ENCODE measurements around the gene TMED6.

The TMED6 gene

GRCh38 chr16:69316595-69317034, 35.0 kb downstream of the TMED6 start:
- H3K4me3 ChIP-seq (ENCODE audit: low read length) = no peak overlapping the region
- no peak for TF ChIP-seq CTCF (IDR thresholded peaks at IDR 0.05; ENCODE audit: low read depth, low read length)
- no peak for TF ChIP-seq EZH2phosphoT487 (IDR thresholded peaks at IDR 0.05; ENCODE audit: low read depth)
- H4K20me1 ChIP-seq (ENCODE audit: insufficient read depth, low read length) = peaks cover 9% of the 10 kb centered on the region
- H3K79me2 ChIP-seq (ENCODE audit: low read length) = peaks cover 39% of the 10 kb centered on the region
- H3K27ac ChIP-seq (ENCODE audit: low read length) = no peak overlapping the region
- no peak overlapping the region for H3K4me2 ChIP-seq (ENCODE audit: low read length)
- no peaks in the 10 kb centered on the region for H3K9me3 ChIP-seq (ENCODE audit: insufficient read depth, low read length)
- no peak overlapping the region for H3K9ac ChIP-seq (ENCODE audit: low read length)
- peaks cover 58% of the 10 kb centered on the region for H3K36me3 ChIP-seq (replicated peaks; ENCODE audit: low read depth, low read length)
- no peaks in the 10 kb centered on the region for H3K27me3 ChIP-seq (ENCODE audit: low read depth, low read length)
- no peak overlapping the region for H2AFZ ChIP-seq (ENCODE audit: low read depth, low read length)
- no peaks in the 10 kb centered on the region; the same call in 1 of the 2 replicates for H3K4me1 ChIP-seq (ENCODE audit: low read length)

- peaks cover 40% of the 10 kb centered on the region for H3K79me2 ChIP-seq (ENCODE audit: low read length)
- H3K27ac ChIP-seq (ENCODE audit: low read length) = no peak overlapping the region
- H3K4me3 ChIP-seq (ENCODE audit: low read length) = no peak overlapping the region
- H4K20me1 ChIP-seq (ENCODE audit: insufficient read depth, low read length) = peaks cover 6% of the 10 kb centered on the region
- no peak overlapping the region for H3K9ac ChIP-seq (ENCODE audit: low read length)
- H3K4me1 ChIP-seq (ENCODE audit: low read length) = peaks cover under 1% of the 10 kb centered on the region; the same call in 1 of the 2 replicates
- no peak overlapping the region for H3K4me2 ChIP-seq (ENCODE audit: low read length)
- H3K9me3 ChIP-seq (ENCODE audit: insufficient read depth, low read length) = no peaks in the 10 kb centered on the region
- TF ChIP-seq CTCF (IDR thresholded peaks at IDR 0.05; ENCODE audit: low read depth, low read length) (no peak), EZH2phosphoT487 (IDR thresholded peaks at IDR 0.05; ENCODE audit: low read depth) (no peak)
- H2AFZ ChIP-seq (ENCODE audit: low read depth, low read length) = no peak overlapping the region
- H3K27me3 ChIP-seq (ENCODE audit: low read depth, low read length) = no peaks in the 10 kb centered on the region
- H3K36me3 ChIP-seq (replicated peaks; ENCODE audit: low read depth, low read length) = peaks cover 50% of the 10 kb centered on the region
Measured at GRCh38 chr16:69315486-69316311, 35.9 kb downstream of the TMED6 start.

DNA sequence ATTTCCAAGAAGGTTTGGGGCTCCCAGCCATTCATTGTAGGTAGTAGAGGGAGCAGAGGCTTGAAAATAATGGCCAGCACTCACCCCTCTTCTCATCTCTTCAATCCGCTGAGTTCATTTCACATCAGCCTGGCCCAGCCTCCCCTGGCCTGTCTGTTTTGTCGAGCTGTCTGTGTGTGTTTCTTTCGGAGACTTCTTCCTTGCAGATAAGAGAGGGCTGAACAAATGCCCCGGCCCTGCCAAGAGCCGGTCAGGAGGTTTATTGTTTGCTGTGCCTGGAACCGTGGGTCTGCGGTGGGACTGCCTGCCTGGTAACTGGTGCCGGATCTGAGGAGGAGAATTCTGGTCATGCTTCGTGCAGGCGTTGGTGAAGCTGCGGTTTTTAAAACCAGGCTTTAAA, 37.1 kb downstream of the TMED6 start:
- H3K9ac ChIP-seq (ENCODE audit: low read length) = no peak overlapping the region
- H4K20me1 ChIP-seq (ENCODE audit: insufficient read depth, low read length) = peaks cover 6% of the 10 kb centered on the region
- H3K27me3 ChIP-seq (ENCODE audit: low read depth, low read length) = no peaks in the 10 kb centered on the region
- H3K27ac ChIP-seq (ENCODE audit: low read length) = no peak overlapping the region
- peaks cover 40% of the 10 kb centered on the region for H3K79me2 ChIP-seq (ENCODE audit: low read length)
- H3K4me3 ChIP-seq (ENCODE audit: low read length) = no peak overlapping the region
- H3K36me3 ChIP-seq (replicated peaks; ENCODE audit: low read depth, low read length) = peaks cover 41% of the 10 kb centered on the region
- H3K9me3 ChIP-seq (ENCODE audit: insufficient read depth, low read length) = no peaks in the 10 kb centered on the region
- no peak overlapping the region for H3K4me2 ChIP-seq (ENCODE audit: low read length)
- no peak for TF ChIP-seq CTCF (IDR thresholded peaks at IDR 0.05; ENCODE audit: low read depth, low read length)
- no peak for TF ChIP-seq EZH2phosphoT487 (IDR thresholded peaks at IDR 0.05; ENCODE audit: low read depth)
- peaks cover 3% of the 10 kb centered on the region; the same call in 1 of the 2 replicates for H3K4me1 ChIP-seq (ENCODE audit: low read length)
- no peak overlapping the region for H2AFZ ChIP-seq (ENCODE audit: low read depth, low read length)

DNA sequence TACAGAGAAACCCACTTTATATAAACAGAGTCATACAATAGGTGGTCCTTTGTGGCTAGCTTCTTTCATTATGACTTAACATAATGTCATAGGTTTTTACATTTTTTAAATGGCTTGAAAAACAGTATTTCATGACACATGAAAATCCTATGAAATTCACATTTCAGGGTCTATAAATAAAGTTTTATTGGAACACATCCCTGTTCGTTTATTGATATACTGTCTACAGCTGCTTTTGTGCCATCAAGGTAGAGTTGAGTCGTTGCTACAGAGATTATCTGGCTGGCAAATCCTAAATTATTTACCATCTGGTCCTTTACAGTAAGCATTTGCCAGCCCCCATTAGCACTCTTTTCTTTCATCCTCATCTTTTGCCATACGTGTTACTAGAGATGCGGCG, 38.1 kb downstream of the TMED6 start:
- Histone ChIP-seq H3K36me3 (replicated peaks; ENCODE audit: low read depth, low read length) (peaks cover 31% of the 10 kb centered on the region), H3K4me2 (ENCODE audit: low read length) (no peak overlapping the region), H3K4me3 (ENCODE audit: low read length) (no peak overlapping the region), H3K4me1 (ENCODE audit: low read length) (peaks cover 3% of the 10 kb centered on the region; the same call in 1 of the 2 replicates), H3K9me3 (ENCODE audit: insufficient read depth, low read length) (no peaks in the 10 kb centered on the region), H2AFZ (ENCODE audit: low read depth, low read length) (no peak overlapping the region), H3K27ac (ENCODE audit: low read length) (no peak overlapping the region), H3K79me2 (ENCODE audit: low read length) (peaks cover 40% of the 10 kb centered on the region), H3K27me3 (ENCODE audit: low read depth, low read length) (no peaks in the 10 kb centered on the region), H3K9ac (ENCODE audit: low read length) (no peak overlapping the region), H4K20me1 (ENCODE audit: insufficient read depth, low read length) (peaks cover 6% of the 10 kb centered on the region)
- no peak for TF ChIP-seq EZH2phosphoT487 (IDR thresholded peaks at IDR 0.05; ENCODE audit: low read depth)
- TF ChIP-seq CTCF (IDR thresholded peaks at IDR 0.05; ENCODE audit: low read depth, low read length) = no peak

Measured in OCI-LY3 (cell line).